Posterior cingulate gyrus (tissue), 11 donors: ENCODE data around the gene JARID2.
A peak's percentile ranks its signal among the peaks of the same experiment; 100 is the strongest.

Source experiments
- DNase-seq, 10 donors: peaks; one replicate each; pipeline versions ENCODE4 v3.0.0 to v3.0.0-alpha.2; 2020 to 2021; ENCODE audit warnings: mixed read lengths in 3 of 10
- intact Hi-C: fragments of 100-400 bp; cut with DNase I; formaldehyde crosslinking; loops from one replicate; pipeline ENCODE4 v1.15.1; 2023

The JARID2 gene

DNA sequence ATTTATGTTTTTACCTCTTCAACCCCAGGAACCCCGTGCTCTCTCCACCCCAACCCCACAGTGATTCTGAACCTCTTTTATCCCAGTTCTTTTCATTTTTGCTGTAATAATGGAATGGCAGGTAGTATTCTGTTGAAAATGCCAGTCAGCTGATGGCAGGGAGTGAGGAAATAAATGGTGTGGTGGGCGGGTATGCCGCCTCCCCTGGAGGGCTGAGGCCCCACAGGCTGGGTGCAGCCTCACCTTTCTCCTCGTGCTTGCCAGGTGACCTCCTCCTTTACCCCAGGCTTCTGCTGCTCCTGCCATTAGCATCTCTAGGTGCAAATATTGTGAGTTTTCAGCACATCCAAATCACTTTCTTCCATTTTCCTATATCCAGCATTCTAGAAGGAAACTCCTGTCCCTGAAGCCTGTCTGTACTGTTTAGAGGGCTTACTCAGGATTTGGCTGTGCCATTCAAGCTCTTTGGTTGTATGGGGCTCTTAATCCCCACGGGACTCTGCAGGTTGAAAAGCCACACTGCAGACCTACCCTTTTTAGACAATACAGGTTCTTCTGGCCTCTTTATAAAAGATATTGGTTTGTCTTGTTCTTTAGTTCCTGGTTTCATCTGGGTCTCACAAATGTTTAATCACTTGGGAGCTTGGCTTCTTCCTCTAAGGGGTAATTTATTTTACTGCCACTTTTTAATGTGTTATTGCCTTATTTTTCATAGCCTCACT lies 201.8 kb downstream of the JARID2 start:
- peak in 1 of 10 donors; percentile 29 for DNase-seq
- intact Hi-C loops = loop anchor here (5.0 kb wide), 1 partner anchor 45 kb away; no protein-coding TSS in a partner anchor

DNA sequence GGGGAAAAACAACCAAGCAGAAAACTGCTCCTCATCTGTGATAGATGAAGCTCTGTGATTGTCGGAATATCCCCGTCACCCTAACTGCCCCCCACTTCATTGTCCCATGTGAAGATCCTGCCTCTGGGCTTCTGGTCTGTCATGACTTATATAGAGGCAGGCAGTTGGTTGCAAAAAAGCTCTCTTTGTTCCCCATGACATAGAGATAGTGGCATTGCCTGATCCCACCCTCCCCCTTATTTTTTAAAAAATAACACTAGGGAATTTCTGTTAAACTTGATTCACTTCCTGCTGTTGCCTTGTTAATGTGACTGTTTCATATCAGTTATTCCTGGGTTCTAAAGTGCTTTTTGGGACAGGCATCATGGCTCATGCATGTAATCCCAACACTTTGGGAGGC lies 203.1 kb downstream of the JARID2 start:
- peak in 1 of 10 donors; percentile 24 for DNase-seq
- intact Hi-C loops = loop anchor here (5.0 kb wide), 1 partner anchor 43 kb away; no protein-coding TSS in a partner anchor

DNA sequence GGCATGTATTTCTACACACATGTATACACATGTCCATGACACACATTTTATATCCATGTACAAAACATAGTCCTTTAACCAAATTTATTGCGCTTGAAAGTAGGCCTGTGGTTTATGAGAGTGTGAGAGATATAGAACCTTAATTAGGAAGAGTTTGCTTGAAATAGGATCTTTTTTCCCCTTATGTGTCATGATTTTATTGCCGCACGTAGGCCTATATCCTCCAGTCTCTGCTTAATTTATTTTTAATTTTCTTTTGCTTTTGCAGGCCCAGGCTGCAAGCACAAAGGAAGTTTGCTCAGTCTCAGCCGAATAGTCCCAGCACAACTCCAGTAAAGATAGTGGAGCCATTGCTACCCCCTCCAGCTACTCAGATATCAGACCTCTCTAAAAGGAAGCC lies 205.9 kb downstream of the JARID2 start:
- intact Hi-C loops = no loop called here
- no peak for DNase-seq

DNA sequence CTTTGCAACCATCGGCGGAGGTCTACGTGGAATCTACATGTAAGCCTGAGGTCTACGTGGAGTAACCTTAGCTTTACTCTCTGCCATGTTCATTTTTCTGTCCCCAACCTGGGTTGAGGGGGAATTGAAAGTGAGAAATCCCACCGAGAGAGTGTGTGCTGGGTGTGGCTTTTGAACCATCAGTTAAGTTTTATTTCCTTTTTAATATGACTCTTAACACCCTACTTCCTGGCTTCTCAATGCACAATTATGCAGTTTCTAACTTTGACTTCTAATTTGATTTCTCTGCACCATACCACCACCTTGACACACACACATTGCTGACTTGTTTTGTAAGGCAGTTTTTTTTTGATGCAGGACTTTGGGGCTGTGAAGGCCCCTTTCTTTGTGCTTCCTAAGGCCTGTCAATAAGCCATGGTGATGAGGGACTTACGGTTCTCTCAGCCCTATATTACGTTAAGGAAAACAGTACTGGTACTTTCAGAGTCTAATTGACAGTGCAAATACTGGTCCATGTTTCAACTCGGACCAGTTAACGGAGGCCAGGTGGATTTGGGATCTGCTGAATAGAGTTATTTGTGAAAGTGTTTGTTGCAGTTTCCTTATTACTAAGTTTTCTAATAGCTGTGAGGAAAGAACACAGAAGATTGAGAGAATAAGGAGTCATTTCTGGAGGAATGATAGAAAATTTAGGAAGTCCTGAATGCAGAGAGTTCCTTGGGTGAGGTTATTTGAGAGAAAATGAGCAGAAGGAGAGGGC lies 206.5 kb downstream of the JARID2 start:
- intact Hi-C loops = no loop called here
- peak in 1 of 10 donors; percentile 9 for DNase-seq

DNA sequence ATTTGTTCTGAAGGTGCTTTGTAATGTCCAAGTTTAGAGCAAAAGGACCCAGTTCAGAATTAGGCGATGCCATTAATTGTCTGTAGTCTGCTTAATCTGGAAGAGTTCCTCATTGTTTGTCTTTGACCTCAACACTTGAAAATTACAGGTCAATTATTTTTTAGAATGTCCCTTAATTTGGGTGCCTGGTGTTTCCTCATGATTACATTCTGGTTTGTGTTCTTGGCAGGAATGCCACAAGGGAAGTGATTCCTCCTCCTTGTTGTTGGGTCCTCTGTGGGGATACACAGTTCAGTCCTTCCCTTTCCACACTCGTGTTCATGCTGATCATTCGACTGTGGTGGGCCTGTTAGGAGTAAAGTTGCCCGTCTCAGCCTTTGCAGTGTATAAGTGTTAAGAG lies 207.3 kb downstream of the JARID2 start:
- intact Hi-C loops = no loop called here

DNA sequence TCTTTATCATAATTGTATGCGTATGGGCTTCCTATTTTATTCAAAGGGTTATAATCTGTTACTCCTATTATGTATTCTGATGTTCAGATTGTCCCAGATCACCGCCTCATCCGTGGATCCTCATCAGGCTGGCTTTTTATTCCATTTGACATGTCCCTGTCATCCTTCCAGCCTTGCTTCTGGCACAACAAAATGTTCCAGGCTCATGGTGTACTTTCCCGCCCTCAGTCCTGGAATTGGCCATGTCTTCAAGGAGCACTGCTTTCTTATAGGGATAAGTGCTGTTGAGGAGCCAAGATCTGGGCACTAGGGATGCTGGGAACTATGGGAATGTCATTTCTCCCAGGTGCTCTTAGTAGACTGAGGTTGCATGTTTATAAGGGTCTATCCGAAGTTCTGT lies 207.8 kb downstream of the JARID2 start:
- peak in 6 of 10 donors; percentile 33 to 79 (median 52) for DNase-seq
- intact Hi-C loops = no loop called here

More for the DNA sequence above, 207.3 kb downstream of the JARID2 start:
- no peak for DNase-seq

DNA sequence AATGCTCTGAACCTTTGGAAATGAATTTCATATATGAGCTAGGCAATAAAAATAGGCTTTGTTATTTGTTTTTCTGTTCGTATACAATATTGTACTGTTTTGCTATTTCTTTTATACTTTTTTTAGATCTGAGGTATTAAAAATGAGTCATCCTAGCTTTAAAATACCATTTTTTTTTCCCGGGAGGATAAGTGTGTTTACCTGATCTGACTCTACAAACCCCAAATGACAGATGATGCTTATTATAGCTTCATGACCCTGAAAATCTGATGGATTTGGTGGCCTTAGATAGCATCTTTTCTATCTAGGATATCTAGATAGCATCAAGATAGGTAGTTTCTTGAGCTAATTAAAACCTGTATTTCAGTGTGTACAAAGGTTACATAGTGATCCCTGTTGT lies 210.6 kb downstream of the JARID2 start:
- intact Hi-C loops = no loop called here
- DNase-seq = no peak

DNA sequence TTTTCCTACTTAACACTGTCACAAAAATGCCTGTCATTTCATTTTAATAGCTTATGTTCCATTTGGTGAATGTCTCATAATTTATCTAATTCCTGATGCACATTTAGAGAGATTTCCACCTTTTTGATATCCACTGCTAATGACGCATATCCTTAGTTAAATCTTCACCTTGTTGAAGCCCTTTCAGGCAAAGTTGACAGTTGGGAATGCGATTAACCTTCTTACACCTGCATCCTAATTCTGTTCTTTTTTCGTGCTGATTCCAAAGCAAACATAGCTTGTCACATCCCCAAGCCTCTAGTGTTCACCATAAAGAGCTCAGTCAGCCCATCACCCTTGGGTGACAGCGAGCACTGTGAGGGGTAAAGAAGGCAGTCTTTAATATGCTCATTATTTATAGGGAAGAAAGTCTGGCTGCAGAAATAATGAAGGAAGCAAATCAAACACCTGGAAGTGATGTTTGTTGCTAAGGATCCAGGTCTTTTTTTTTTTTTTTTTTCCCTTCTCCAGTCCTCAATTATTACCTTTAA lies 211.3 kb downstream of the JARID2 start:
- intact Hi-C loops = no loop called here
- no peak for DNase-seq

DNA sequence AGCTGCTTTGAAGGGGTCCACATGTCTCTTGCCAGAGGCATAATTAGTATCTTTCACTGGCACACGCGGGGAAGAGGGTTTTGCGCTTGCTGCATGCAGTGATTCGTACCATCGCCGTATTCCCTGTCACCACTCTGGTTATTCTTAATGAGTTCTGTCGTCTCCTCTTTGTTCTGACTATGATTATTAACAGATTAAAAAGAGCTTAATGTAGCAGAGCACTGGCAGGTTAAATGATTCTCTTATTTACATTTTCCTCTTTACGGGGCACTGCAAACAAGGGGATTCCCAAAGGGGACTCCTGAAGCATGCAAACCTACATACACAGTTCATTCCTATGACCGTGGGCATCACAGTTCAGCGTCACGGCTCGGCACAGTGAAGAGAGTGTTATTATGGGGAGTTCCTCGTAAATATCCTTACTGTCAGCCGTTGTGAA lies 212.2 kb downstream of the JARID2 start:
- DNase-seq = peak in 1 of 10 donors; percentile 22
- intact Hi-C loops = no loop called here

DNA sequence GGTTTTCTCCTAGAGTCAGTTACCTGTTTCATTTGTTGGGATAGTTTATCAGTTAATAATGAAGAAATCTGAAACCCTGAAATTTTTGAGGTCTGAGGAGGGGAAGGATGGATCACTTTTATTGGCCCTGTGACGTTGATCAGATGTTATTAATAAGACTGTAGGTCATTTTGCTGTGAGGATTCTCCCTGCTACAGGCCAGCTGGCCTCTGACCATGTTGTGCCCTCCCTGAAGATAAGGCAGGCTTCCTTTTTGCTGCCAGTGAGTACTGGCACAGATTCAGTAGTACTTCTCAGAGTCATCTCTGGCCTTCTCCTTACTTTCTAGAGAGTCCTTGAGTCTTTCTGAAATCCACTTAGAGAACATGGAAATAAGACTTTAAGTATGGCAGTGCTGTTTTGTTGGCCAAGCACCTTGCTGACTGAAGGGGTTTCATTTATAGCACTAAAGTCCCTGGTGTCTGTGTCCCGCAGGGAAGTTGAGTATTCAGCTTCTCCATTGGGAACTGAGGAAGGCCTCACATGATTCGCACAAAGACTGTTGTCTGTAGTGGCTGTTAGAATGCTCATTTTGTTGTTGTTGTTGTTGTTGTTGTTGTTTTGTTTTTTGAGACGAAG lies 214.3 kb downstream of the JARID2 start:
- peak in 1 of 10 donors; percentile 20 for DNase-seq
- intact Hi-C loops = no loop called here

DNA sequence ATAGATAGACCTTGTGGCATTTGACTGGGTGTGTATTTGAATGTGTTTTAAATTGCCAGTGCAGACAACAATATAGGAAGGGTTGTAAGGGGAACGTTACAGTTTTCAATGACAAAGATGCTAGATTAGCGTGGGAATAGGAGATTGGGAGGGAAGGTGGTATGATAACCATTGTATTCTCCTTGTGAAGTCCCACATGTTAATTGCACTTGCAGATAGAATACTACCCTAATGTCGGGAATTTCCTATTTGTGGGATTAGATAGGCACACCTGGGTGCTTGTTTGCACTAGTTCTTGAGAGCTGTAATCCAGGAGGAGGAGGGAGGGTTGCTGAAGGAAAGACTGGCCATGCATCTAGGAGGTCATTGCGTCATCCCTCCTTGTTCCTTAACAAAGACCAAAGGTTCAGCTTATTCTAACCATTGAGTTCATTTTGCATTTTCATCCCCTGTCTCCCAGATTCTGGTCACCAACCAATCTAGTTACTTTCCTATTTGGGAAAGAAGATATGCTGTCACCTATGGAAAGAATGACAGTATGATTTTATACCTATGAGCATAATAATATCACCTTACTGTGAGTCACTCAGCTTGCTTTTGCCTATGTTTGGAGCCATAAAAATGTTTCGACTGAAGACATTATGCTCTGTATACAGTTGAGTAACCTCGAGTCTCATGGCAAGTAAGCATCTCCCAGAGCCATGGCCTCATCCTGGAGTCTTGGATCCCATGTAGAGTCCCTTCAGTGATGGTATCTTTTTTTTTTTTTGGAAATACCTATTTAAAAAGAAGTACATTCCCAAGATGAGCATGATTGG lies 215.5 kb downstream of the JARID2 start:
- intact Hi-C loops = no loop called here
- DNase-seq = no peak

DNA sequence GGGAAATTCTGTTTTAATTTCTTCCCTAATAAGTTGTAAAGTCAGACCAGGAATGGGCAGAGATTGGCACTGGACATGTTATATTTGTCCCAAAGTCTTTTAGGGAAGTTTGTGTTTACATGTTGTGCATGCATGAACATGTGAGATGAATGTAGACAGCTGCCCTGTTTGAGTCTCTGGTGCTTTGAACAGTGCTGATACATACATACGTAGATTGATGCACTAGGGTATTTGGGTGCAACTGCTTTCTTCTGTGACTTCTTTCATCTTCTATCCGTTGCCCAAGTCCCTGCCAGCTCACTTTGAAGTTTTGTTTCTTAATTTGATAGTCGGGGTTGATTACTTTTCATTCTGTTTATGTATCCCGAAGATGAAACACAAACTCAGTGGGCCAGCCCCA lies 216.4 kb downstream of the JARID2 start:
- DNase-seq = peak in 1 of 10 donors; percentile 18
- intact Hi-C loops = no loop called here

DNA sequence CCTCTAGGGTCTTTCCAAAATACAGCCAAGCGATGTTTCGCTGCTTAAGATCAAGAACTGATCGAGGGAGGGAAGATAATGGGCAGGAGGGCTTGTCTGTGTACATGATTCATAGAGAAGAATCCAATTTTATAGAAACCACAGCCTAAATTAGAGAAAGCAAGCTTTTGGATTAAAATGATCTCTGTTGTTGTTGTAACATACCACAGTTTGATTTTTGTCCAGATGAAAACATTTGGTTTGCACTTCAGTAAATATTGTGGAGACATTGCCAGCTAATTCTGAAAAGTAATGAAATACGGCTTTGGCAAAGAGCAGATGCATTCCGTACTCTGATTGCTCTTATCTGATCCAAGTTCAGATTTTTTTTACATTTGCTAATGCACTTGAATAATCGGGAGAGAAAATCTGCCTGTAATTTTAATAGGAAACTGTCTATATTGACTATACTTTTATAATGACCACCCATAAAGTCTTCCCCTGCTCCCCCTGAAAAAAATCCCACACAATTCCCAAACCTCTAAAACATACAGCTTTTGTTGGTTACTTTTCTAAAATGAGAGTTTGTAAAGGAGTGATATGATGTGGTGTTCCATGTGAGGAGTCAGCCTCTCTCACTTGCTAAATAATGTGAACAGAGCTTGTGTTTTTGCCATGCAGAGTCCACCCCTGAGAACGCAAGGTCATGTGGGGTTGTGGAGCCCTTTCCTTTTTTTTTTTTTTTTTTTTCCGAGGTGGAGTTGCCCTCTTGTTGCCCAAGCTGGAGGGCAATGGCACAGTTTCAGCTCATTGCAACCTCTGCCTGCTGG lies 217.1 kb downstream of the JARID2 start:
- DNase-seq = no peak
- intact Hi-C loops = no loop called here

DNA sequence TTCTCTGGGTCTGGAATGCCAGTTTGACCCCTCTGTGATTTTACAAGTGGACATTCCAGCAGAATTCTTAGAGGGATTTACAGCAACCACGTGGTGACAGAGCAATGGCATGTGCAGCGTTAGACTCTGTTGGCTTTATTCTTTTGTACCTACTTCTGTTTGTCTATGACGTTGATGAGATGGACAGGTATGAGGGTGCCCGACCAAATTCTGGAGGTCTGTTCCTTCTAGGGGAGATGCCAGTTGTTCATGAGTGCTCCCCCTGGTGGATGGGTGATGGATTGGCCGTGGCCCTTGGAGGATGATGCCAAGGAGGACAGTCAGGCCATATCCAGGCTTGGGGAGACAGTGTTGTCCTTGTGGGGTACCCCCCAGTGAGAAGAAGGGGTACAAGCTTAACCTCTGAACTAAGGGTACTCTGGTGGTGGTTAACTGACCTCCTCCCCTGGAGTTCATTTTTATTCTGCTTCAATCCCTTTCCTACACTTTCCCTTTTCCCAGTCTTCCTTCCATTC lies 218.4 kb downstream of the JARID2 start:
- DNase-seq = peak in 1 of 10 donors; percentile 53
- intact Hi-C loops = no loop called here

DNA sequence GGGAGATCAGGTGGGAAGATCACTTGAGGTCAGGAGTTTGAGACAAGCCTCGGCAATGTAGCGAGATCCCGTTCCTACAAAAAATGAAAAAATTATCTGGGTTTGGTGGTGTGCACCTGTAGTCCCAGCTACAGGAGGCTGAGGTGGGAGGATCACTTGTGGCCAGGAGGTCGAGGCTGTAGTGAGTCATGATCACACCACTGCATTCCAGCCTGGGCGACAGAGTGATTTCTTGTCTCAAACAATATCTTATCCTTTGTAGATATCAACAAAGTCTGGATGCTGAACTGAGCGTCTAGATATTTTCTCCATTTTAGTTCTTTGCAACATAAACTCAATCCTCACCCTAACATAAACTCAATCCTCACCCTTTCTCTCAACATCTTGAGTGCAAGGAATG lies 219.3 kb downstream of the JARID2 start:
- no peak for DNase-seq
- intact Hi-C loops = no loop called here

DNA sequence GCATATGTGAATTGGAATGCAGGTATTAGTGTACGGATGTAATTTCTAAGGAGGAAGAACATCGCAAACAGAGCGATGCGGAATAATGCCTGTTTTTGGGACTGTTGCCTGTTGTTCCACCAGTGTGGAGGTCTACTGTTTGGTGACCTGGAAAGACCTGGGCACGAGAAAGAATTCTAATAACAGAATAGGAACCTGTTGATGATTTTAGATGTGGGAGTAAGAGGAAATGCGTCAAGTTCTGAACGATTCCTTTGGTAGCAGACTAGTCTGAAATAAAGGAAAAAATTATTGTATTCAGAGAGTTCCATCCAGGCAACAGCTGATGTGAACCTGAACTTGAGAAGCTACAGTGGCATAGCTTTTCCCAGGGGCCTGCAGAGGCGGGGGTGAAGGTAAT lies 224.9 kb downstream of the JARID2 start:
- intact Hi-C loops = no loop called here
- DNase-seq = no peak

DNA sequence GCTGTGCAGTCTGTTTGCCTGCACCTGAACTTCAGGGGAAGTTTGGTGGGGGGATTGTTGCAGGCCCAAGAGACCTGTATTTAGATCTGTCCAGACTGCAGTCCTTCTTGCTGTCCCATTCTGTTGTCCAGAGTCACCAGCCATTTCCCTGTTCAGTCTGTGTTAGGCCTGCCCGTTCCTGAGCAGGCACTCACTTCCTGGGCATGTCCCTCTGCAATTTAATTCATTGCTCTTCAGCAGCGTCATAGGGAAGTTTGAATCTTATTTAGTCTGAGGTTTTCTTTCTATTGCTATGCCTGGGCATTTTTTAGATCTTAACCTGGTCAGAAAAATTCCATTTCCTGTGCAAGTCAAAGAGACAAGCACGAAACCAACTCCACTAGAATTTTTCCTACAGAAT lies 226.8 kb downstream of the JARID2 start:
- intact Hi-C loops = no loop called here
- no peak for DNase-seq

DNA sequence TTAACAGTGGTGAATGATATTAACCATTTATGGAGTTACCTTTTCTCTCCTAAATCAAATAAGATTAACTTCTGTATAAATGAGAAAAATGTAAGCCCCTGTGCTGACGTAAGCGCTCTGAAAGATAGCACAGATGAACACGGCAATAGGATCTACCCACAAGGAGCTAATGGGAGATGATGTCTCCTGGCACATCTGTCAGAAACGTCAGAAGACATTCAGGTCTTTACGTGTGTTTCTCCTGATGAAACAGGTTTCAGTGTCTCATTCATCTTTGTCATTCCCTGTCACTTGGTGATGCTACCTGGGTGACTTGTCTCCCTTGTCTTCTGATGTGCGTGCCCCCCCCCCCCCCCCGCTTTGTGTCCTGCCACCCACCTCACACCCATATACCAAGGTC lies 227.3 kb downstream of the JARID2 start:
- intact Hi-C loops = no loop called here
- DNase-seq = no peak

DNA sequence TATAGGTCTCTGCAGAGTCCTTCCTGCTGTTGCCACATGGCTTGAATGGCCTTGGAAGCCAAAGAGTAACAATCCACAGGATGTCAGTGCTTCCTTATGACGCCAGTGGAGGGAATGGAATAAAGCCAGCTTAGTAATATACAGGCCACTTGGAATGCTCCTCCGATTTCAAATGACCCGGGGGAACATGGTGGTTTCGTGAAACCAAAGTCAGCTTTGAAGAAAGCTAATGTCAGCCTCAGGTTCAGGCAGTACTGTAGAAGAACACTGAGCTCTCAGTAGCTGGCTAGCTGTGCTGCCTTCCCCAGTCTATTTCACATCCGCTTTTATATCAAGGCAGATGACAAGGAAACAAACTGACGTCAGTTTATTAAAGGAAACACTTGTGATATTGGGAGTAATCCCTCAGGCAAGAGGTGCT lies 227.9 kb downstream of the JARID2 start:
- intact Hi-C loops = no loop called here
- no peak for DNase-seq
